ENCODE measurements around the gene OR51D1.
A peak's percentile ranks its signal among the peaks of the same experiment; 100 is the strongest.

The OR51D1 gene, protein sequence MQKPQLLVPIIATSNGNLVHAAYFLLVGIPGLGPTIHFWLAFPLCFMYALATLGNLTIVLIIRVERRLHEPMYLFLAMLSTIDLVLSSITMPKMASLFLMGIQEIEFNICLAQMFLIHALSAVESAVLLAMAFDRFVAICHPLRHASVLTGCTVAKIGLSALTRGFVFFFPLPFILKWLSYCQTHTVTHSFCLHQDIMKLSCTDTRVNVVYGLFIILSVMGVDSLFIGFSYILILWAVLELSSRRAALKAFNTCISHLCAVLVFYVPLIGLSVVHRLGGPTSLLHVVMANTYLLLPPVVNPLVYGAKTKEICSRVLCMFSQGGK

GRCh38 chr11:4636962-4637661 is at the start of gene OR51D1:
OR51D1 (plus strand) TSS chr11:4637477; CDS start chr11:4639791, 2,314 bp downstream.
- peak; percentile 53 to 79 for DNase-seq

GRCh38 chr11:4589017-4589416 is 48.3 kb upstream of the OR51D1 start:
- no peak for DNase-seq

- DNase-seq = no peak
Measured at GRCh38 chr11:4593739-4594138, 43.5 kb upstream of the OR51D1 start, which contains the start of gene OR52I1. OR52I1 (plus strand) TSS chr11:4594039; CDS start chr11:4594039, 0 bp downstream.

GRCh38 chr11:4605057-4605456 is 32.2 kb upstream of the OR51D1 start:
- DNase-seq = no peak

GRCh38 chr11:4606231-4607015 is 30.9 kb upstream of the OR51D1 start:
- DNase-seq = no peak

GRCh38 chr11:4607096-4607495 is 30.2 kb upstream of the OR51D1 start:
- no peak for DNase-seq

GRCh38 chr11:4607781-4608666 is 29.3 kb upstream of the OR51D1 start, which contains the start of gene TRIM68:
TRIM68 (minus strand) TSS chr11:4608231; CDS start chr11:4605504, 2,727 bp downstream.
- DNase-seq = peak; percentile 89 to 98

DNA sequence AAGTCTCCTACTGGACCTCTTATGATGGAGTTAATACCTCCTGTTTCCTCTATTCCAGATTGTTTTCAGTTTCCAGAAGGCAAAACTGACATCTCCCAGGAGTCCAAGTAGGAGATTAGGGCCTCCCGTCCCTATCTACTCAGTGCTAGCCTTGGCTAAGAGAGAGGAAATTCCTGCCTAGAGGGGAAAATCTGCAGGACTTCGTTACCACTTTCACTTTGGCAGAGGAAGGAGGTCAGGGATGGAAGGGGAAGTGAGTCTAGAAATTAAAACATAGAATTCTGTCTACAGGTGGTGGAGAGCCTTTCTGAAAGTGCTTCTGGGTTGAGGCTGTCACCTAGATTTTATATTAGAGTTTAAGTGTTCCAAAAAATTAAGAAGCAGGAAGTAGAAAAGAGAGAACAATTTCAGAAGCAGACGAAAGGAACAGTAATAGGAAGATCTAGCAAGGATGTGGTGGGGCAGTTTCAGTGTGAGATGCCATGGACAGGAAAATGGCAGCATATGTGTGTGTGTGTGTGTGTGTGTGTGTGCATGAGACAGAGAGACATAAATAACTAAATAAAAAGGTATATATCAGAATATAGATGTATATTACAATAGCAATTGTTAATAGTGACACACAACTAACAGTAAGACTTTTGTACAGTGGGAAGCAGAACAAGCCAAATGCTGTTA is 26.9 kb upstream of the OR51D1 start:
- no peak for DNase-seq

DNA sequence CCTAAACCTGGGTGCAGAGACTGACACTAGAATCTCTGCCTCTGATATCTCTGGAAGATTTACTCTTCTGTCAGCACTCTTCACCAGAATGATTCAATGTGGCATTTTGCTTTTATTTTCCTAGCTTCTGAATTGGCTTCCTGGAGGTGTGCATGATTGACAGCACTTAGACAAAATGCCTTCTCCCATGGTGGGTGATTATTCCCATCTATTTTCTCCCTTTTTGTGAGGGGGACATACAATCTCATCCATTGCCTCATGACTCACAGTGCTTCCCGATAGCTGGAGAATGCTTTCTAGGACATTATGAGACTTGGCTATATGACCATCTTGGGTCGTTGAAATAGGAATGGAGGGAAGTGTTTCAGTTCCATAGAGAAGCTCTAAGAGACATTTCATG is 25.3 kb upstream of the OR51D1 start:
- no peak for DNase-seq

DNA sequence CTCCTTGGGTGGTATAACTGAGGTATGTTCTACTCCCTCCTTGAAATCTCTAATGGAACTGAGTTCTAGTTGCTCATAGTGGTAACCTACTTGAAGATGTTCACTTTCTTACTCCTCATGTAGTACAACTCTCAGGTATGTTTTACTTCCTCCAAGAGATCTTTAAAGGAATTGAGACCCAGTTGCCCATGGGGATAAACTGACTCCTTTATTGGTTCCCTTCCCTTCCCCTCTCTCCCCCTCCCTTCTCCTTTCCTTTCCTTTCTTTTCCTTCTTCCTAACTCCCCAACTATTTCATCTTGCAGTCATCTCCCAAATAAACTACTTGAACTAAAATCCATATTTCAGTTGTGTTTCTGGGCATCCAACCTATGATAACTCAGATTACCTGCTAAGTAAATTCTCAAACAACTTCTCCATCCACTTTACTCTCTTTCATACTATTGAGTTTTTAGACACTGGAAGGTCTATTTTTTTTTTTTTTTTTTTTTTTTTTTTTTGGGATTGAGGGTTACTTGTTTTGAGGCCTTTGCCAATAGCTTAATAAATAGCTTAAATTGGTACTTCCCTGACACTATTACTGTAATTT is 21.3 kb upstream of the OR51D1 start:
- no peak for DNase-seq

DNA sequence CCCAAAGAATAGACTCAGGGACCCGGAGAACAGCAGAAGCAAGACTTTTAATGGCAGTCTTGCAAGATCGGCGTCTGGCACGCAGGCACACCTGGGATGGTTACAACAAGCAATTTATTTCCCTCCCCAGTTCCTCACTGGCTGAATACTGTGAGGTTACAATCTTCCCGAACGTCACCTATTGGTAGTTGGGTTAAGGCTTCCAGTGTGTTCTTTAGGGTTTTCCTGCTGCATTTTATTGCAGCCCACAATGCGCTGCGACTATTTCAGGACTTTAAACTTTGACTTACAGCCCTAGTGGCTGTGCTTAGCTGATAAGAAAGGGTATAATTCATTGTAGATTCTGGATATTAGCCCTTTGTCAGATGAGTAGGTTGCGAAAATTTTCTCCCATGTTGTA is 17.8 kb upstream of the OR51D1 start:
- no peak for DNase-seq

- DNase-seq = peak; percentile 47 to 82
Measured at GRCh38 chr11:4626207-4627099, 10.8 kb upstream of the OR51D1 start.

DNA sequence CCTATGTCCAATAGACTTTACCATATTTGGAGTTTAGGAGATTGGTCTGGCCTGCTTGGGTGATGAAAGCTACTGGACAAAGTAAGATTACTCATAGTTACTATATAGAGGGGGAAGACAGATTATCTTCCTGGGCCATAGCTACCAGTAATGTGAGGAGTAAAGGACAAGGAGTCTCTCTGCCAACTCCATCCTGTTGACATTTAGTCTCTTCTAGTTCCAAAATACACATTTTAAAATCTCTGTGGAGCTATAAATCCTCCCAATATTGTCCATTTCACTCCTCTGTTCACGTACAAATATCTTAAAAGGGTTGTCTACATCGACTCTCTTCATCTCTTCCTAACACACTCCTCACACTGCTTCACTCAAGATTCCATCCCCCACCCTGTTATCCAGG is 1.1 kb upstream of the OR51D1 start:
- no peak for DNase-seq

GRCh38 chr11:4637662-4638047 is 378 bp downstream of the OR51D1 start:
- DNase-seq = no peak

- no peak for DNase-seq
Measured at GRCh38 chr11:4639931-4640330, 2.7 kb downstream of the OR51D1 start.

DNA sequence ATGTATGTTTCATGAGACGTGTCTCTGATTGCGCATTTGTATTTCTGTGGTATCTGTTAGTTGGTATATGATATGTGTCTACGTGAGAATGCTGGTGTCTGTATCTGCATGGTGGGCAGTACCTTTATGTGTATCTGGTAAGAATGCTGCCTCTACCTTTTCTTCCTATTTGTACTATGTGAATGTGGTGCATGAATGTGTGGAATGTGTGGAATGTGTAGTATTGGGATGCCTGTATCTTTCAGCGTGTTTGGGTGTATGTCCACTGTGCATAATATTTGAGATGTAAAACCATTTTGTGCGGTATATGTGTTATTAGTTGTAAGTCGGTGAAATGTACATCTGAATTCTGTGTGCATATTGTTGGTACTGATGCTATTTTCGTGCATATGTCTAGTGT is 4.2 kb downstream of the OR51D1 start:
- DNase-seq = no peak

DNA sequence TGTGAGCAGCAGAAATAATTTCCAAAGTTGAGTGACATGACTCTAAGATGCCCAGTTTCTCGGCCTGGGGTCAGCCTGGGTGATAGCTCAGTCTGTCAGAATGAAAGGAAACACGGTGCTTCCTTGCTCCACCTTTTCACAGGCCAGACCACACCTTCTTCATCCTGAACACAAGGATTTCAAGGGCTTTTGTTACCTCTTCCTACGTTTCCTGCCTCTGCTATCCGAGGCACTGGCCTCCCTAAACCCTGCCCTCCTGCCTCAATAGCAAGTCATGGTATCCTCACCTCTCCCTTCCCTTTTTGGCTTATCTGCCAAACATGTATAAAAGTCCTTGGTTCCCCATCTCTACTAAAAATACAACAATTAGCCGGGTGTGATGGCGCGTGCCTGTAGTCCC is 4.8 kb downstream of the OR51D1 start:
- no peak for DNase-seq

DNA sequence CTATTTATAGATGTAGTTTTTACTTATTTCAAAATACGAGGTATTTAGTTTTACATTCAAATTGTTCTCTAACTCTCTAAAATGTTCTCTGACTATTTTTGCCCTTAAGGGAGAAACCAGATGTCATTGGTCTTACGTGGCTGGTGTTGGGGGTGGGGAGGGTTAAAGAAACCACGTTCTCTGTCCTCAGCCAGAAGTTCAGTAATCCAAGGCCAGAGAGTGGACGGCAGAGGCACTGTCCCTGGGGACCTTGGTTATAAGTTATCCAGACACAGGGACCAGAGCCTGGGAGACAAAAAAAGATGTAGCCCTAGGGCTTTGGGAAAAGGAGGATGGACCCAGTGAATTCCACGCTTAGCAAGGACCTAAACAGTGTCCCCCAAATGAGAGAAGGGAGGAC is 5.8 kb downstream of the OR51D1 start:
- no peak for DNase-seq

DNA sequence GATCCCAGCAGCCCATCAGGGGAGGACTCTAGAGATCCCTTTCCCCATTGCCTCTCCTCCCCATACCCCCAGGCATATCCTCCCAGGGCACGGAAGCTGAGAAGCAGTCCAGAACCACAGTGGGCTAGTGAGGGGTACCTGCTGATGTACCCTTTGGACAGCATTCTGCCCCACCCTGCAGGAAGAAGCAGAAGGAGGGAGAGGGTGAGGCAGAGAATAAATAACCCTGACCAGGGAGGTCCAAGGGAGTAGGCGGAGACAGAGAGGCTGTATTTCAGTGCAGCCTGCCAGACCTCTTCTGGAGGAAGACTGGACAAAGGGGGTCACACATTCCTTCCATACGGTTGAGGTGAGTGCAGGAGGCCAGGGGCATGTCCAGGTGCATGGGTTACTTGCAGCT is 6.4 kb downstream of the OR51D1 start, which contains the start of gene OR51E1:
Gene OR51E1, plus strand, starts transcription at position 301 of the 400 bp plus-strand sequence. CDS start 8,545 bp downstream, outside the sequence.
- no peak for DNase-seq

DNA sequence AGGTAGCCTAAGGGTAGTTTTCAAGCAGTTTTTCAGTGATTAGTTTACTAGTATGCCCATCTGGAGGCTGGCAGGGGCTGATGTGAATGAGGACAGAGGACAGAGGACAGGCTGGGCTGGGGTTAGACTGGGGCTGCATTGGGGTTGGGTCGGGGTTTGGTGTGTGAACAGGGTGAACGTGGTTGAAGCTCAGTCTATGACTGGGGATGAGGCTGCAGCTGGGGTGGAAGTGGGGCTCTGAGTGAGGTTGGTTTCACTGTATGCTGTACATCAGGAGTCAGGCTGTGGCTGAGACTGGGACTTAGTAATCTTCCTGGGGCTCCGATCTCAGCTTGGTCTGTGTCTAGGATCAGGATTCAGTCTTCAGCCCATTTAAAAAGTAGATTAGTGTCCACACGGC is 7.0 kb downstream of the OR51D1 start:
- DNase-seq = no peak

All from NCI-H446 (cell line).